RWPE1 (cell line): Measurements from ENCODE around the gene PROKR1.

Experiments
- CTCF ChIA-PET: fragments of 350-600 bp; sonication (Branson Sonifier 250); formaldehyde crosslinking; extraction: SDS; loops from one replicate; lab custom pipeline; 2021; lab: Yijun Ruan, JAX
- POLR2A ChIA-PET: fragments of 400-600 bp; formaldehyde crosslinking; extraction: SDS; loops from one replicate; lab custom pipeline; 2020; ENCODE audit warnings: antibody characterized with exemption; ENCODE audit not compliant: low non-redundant PET; lab: Yijun Ruan, JAX
- DNase-seq: peaks from one replicate; pipeline ENCODE4 v3.0.0; 2012; ENCODE audit warnings: low spot score
- H3K27ac ChIP-seq: fragments of 450-650 bp; 2 replicates; pipeline ENCODE4 v1.5.1; 2017
- CTCF ChIP-seq: fragments of 450-650 bp; conservative IDR thresholded peaks from 2 replicates; pipeline ENCODE4 v1.5.1; 2017; ENCODE audit warnings: low read depth, mild to moderate bottlenecking

Gene PROKR1

GRCh38 chr2:68623820-68624219, 19.6 kb upstream of the PROKR1 start:
- POLR2A ChIA-PET: no interaction called here
- H3K27ac ChIP-seq: no peak overlapping the region
- CTCF ChIA-PET: interaction anchor here (0.6 kb wide), 1 partner anchor 324 kb away, joined by 8 read pairs; no protein-coding TSS in a partner anchor
- no peak for DNase-seq
- TF ChIP-seq CTCF: no peak

- CTCF ChIA-PET: no interaction called here
- POLR2A ChIA-PET: no interaction called here
- no peak for TF ChIP-seq CTCF
- H3K27ac ChIP-seq: no peak overlapping the region
- DNase-seq: no peak
Measured at GRCh38 chr2:68627615-68628014, 15.8 kb upstream of the PROKR1 start.

- no peak overlapping the region for H3K27ac ChIP-seq
- no peak for DNase-seq
- TF ChIP-seq CTCF: no peak
- ChIA-PET POLR2A (no interaction called here), CTCF (no interaction called here)
Measured at GRCh38 chr2:68632021-68632420, 11.4 kb upstream of the PROKR1 start.

GRCh38 chr2:68637047-68637446, 6.3 kb upstream of the PROKR1 start:
- H3K27ac ChIP-seq: no peak overlapping the region
- DNase-seq: no peak
- ChIA-PET POLR2A (no interaction called here), CTCF (no interaction called here)
- no peak for TF ChIP-seq CTCF

GRCh38 chr2:68643874-68644485, 601 bp downstream of the PROKR1 start:
- TF ChIP-seq CTCF: no peak
- ChIA-PET POLR2A (no interaction called here), CTCF (interaction anchor here (0.6 to 1.4 kb wide), 3 partner anchors 50 to 181 kb away, joined by 3 to 5 read pairs (median 3); no protein-coding TSS in a partner anchor)
- H3K27ac ChIP-seq: no peak overlapping the region
- DNase-seq: no peak

- POLR2A ChIA-PET: no interaction called here
- no peak overlapping the region for H3K27ac ChIP-seq
- CTCF ChIA-PET: interaction anchor here (0.6 to 1.7 kb wide), 4 partner anchors 64 to 158 kb away, joined by 4 to 5 read pairs (median 5); no protein-coding TSS in a partner anchor
- DNase-seq: no peak
- no peak for TF ChIP-seq CTCF
Measured at GRCh38 chr2:68645523-68645922, 2.1 kb downstream of the PROKR1 start.
